GM12875 (cell line): ENCODE data around the gene SAMD7.

ENCODE experiments used
- H3K4me3 ChIP-seq: one replicate; pipeline ENCODE4 v1.5.1; 2011; ENCODE audit warnings: low read depth, low read length, control low read depth
- CTCF ChIP-seq: IDR thresholded peaks from 2 replicates; pipeline ENCODE4 v1.5.1; 2011; ENCODE audit warnings: low read depth, mild to moderate bottlenecking, control low read depth, inconsistent platforms, low read length, moderate library complexity, borderline replicate concordance; ENCODE audit not compliant: insufficient read depth

The SAMD7 gene

GRCh38 chr3:169970847-169971246 is 59.5 kb downstream of the SAMD7 start:
- no peak for TF ChIP-seq CTCF
- no peak overlapping the region for H3K4me3 ChIP-seq

GRCh38 chr3:169971522-169971921 is 60.1 kb downstream of the SAMD7 start:
- no peak for TF ChIP-seq CTCF
- H3K4me3 ChIP-seq = no peak overlapping the region

- H3K4me3 ChIP-seq = no peak overlapping the region
- TF ChIP-seq CTCF = no peak
Observed at GRCh38 chr3:169980055-169980454, 68.7 kb downstream of the SAMD7 start.

GRCh38 chr3:169984292-169984691 is 72.9 kb downstream of the SAMD7 start:
- H3K4me3 ChIP-seq = no peak overlapping the region
- no peak for TF ChIP-seq CTCF
